Measurements from ENCODE around the gene FBXL20. TPM values are rescaled to one million over a fixed set of nuclear protein-coding genes. Genes with fewer than 3 reads are reported as not detected.
"Not testable (repeated sequence)": the region's sequence is repeated elsewhere in the genome, so short reads cannot be mapped to it uniquely, and the experiment has no call there.

Gene FBXL20
- total RNA-seq, 4 donors from 2014 or later, result 13.8 to 49.4 (median 23.1) TPM

- TF ChIP-seq CTCF (IDR thresholded peaks at IDR 0.05) (no peak), POLR2AphosphoS5 (IDR thresholded peaks at IDR 0.05) (no peak), EP300 (IDR thresholded peaks at IDR 0.05; ENCODE audit: low read depth) (no peak), POLR2A (IDR thresholded peaks at IDR 0.05) (no peak)
- intact Hi-C loops (cut with DNase I; ENCODE audit: low total_unique reads), result no loop called here
- DNase-seq, result no peak
- 87 to 92% methylated on average over 2 to 4 of the region's 4 CpGs for WGBS, 2 donors (ENCODE audit: low coverage in 1 of 2)
- no peaks in the 10 kb centered on the region for H3K36me3 ChIP-seq
- no peaks in the 10 kb centered on the region for H3K27me3 ChIP-seq
- no peak overlapping the region for H3K4me3 ChIP-seq
- peaks cover 4 to 41% (median 21%) of the 10 kb centered on the region in 4 donors for H3K4me1 ChIP-seq
- no peaks in the 10 kb centered on the region for H3K9me3 ChIP-seq
- H3K27ac ChIP-seq, result peak overlapping the region in 2 of 4 donors; percentile 2 to 61
- in situ Hi-C loops (cut with MboI; ENCODE audit: low pct_ligation_motif_present in 1 of 4, low pct_unique_long_range_greater_than_20kb in 1 of 4, low sequenced_read_pairs in 3 of 4), result no loop called here
Observed at GRCh38 chr17:39352511-39352910, 48.9 kb downstream of the FBXL20 start.

- no peaks in the 10 kb centered on the region for H3K27me3 ChIP-seq
- TF ChIP-seq POLR2A (IDR thresholded peaks at IDR 0.05) (no peak), EP300 (IDR thresholded peaks at IDR 0.05; ENCODE audit: low read depth) (no peak), POLR2AphosphoS5 (IDR thresholded peaks at IDR 0.05) (no peak), CTCF (IDR thresholded peaks at IDR 0.05) (no peak)
- intact Hi-C loops (cut with DNase I; ENCODE audit: low total_unique reads), result no loop called here
- peak overlapping the region; percentile 2 to 61 (median 20) for H3K27ac ChIP-seq
- no peaks in the 10 kb centered on the region for H3K9me3 ChIP-seq
- peaks cover 4 to 31% (median 16%) of the 10 kb centered on the region in 4 donors for H3K4me1 ChIP-seq
- in situ Hi-C loops (cut with MboI; ENCODE audit: low pct_ligation_motif_present in 1 of 4, low pct_unique_long_range_greater_than_20kb in 1 of 4, low sequenced_read_pairs in 3 of 4), result no loop called here
- no peaks in the 10 kb centered on the region for H3K36me3 ChIP-seq
- H3K4me3 ChIP-seq, result no peak overlapping the region
- DNase-seq, result no peak
Observed at GRCh38 chr17:39351508-39351907, 49.9 kb downstream of the FBXL20 start.

- WGBS, 2 donors (ENCODE audit: low coverage in 1 of 2), result 92% methylated on average over 3 of the region's 3 CpGs; no CpG with 5 or more reads in 1 of the 2 donors
- intact Hi-C loops (cut with DNase I; ENCODE audit: low total_unique reads), result no loop called here
- Histone ChIP-seq H3K27me3 (no peaks in the 10 kb centered on the region), H3K36me3 (no peaks in the 10 kb centered on the region), H3K4me1 (peaks cover 4 to 31% (median 16%) of the 10 kb centered on the region in 4 donors), H3K27ac (no peak overlapping the region), H3K4me3 (no peak overlapping the region), H3K9me3 (no peaks in the 10 kb centered on the region)
- in situ Hi-C loops (cut with MboI; ENCODE audit: low pct_ligation_motif_present in 1 of 4, low pct_unique_long_range_greater_than_20kb in 1 of 4, low sequenced_read_pairs in 3 of 4), result no loop called here
- TF ChIP-seq POLR2AphosphoS5 (IDR thresholded peaks at IDR 0.05) (no peak), EP300 (IDR thresholded peaks at IDR 0.05; ENCODE audit: low read depth) (no peak), CTCF (IDR thresholded peaks at IDR 0.05) (no peak), POLR2A (IDR thresholded peaks at IDR 0.05) (no peak)
- no peak for DNase-seq
Observed at GRCh38 chr17:39349246-39349645, 52.2 kb downstream of the FBXL20 start.

GRCh38 chr17:39346863-39347262 is 54.6 kb downstream of the FBXL20 start:
- H3K4me3 ChIP-seq; in situ Hi-C loops (cut with MboI; ENCODE audit: low pct_ligation_motif_present in 1 of 4, low pct_unique_long_range_greater_than_20kb in 1 of 4, low sequenced_read_pairs in 3 of 4); intact Hi-C loops (cut with DNase I; ENCODE audit: low total_unique reads); H3K36me3 ChIP-seq; H3K9me3 ChIP-seq; H3K27me3 ChIP-seq; DNase-seq; H3K27ac ChIP-seq: not testable (repeated sequence)
- peaks cover 2 to 16% (median 8%) of the 10 kb centered on the region in 4 donors for H3K4me1 ChIP-seq
- 88 to 100% methylated on average over 1 to 5 of the region's 5 CpGs for WGBS, 2 donors (ENCODE audit: low coverage in 1 of 2)

- no peaks in the 10 kb centered on the region for H3K4me1 ChIP-seq
- H3K36me3 ChIP-seq, result no peaks in the 10 kb centered on the region
- WGBS, 2 donors (ENCODE audit: low coverage in 1 of 2), result 20 to 63% methylated on average over 1 to 3 of the region's 3 CpGs
- no peak for TF ChIP-seq POLR2AphosphoS5 (IDR thresholded peaks at IDR 0.05)
- TF ChIP-seq EP300 (IDR thresholded peaks at IDR 0.05; ENCODE audit: low read depth), result no peak
- no peak for TF ChIP-seq POLR2A (IDR thresholded peaks at IDR 0.05)
- no peak for TF ChIP-seq CTCF (IDR thresholded peaks at IDR 0.05)
- no peaks in the 10 kb centered on the region for H3K27me3 ChIP-seq
- no peak overlapping the region for H3K27ac ChIP-seq
- intact Hi-C loops (cut with DNase I; ENCODE audit: low total_unique reads) (no loop called here), in situ Hi-C loops (cut with MboI; ENCODE audit: low pct_ligation_motif_present in 1 of 4, low pct_unique_long_range_greater_than_20kb in 1 of 4, low sequenced_read_pairs in 3 of 4) (no loop called here)
- H3K9me3 ChIP-seq, result no peaks in the 10 kb centered on the region
- no peak overlapping the region for H3K4me3 ChIP-seq
- DNase-seq, result no peak
Observed at GRCh38 chr17:39341541-39341940, 59.9 kb downstream of the FBXL20 start.
